BLaER1 (cell line): ENCODE results near the gene LRRTM4.

Source experiments
- H3K27ac ChIP-seq: shearing (Covaris generic); formaldehyde crosslinking; 2 replicates; pipeline ENCODE4 v1.8.1; 2022
- H3K27me3 ChIP-seq: shearing (Covaris generic); formaldehyde crosslinking; 2 replicates; pipeline ENCODE4 v1.8.1; 2022
- H3K36me3 ChIP-seq: shearing (Covaris generic); formaldehyde crosslinking; 2 replicates; pipeline ENCODE4 v1.8.1; 2022
- H3K4me1 ChIP-seq: shearing (Covaris generic); formaldehyde crosslinking; 2 replicates; pipeline ENCODE4 v1.8.1; 2022
- H3K4me2 ChIP-seq: shearing (Covaris generic); formaldehyde crosslinking; 2 replicates; pipeline ENCODE4 v1.8.1; 2022
- H3K4me3 ChIP-seq: shearing (Covaris generic); formaldehyde crosslinking; 2 replicates; pipeline ENCODE4 v1.8.1; 2022
- H3K9ac ChIP-seq: shearing (Covaris generic); formaldehyde crosslinking; 2 replicates; pipeline ENCODE4 v1.8.1; 2022
- H3K9me3 ChIP-seq: shearing (Covaris generic); formaldehyde crosslinking; 2 replicates; pipeline ENCODE4 v1.8.1; 2022
- H4K20me1 ChIP-seq: shearing (Covaris generic); formaldehyde crosslinking; 2 replicates; pipeline ENCODE4 v1.8.1; 2022
- Cebpa-rat ChIP-seq: shearing (Covaris generic); IDR thresholded peaks from 2 replicates; pipeline ENCODE4 v1.8.1; 2022

Gene LRRTM4

DNA sequence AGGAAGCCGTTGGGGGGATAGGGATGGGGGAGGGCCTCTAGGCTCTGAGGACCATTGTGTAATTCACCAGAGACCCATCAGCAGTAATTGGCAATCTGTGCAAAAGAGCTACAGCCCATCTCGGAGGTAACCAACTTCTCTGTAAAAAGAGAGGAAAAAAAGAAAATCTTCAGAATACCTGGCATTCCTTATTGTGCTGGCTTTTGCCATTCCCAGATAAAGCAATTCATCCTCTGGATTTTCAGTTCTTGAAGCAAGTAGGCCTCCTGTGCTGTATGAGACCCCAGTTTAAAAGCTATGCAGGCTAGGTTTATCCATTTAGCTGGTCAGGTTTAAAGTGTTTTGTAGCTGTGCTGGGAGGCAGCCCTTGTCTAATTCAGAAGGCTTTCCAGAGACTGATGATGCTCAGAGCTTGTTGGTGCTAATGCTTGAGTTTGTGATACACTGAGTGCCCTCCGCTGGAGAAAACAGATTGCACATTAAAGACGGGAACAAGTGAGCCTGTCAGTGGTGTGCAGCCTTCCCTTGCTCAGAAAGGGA lies at the start of gene LRRTM4:
LRRTM4 (minus strand) TSS at position 446 of the 540 bp plus-strand sequence.
- Histone ChIP-seq H3K4me2 (no peak within 1 kb of the TSS), H4K20me1 (no peaks in the 10 kb centered on the region), H3K4me3 (no peak within 1 kb of the TSS), H3K9ac (no peak within 1 kb of the TSS), H3K4me1 (no peaks in the 10 kb centered on the region), H3K9me3 (no peaks in the 10 kb centered on the region), H3K27me3 (no peaks in the 10 kb centered on the region), H3K36me3 (no peaks in the 10 kb centered on the region), H3K27ac (no peak within 1 kb of the TSS)
- TF ChIP-seq Cebpa-rat: no peak

DNA sequence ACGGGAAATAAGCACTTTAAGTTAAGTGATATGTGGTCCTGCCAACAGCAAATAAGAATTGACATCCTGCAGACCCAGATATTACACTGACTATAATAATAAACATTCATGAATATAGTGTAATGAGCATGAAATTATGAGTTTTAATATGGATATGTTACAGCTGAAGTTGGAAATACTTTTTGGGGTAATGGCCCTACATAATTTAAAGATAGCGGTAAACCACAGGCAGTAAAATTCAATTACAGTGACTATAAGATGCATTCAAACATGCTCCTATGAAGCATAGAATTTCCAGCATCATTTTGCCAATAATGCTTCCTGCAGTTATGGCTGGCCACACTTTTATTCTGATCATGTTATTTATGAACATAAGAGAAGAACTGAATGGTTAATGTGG lies 49.4 kb upstream of the LRRTM4 start:
- no peaks in the 10 kb centered on the region for H4K20me1 ChIP-seq
- no peak overlapping the region for H3K4me2 ChIP-seq
- no peak overlapping the region for H3K9ac ChIP-seq
- H3K27me3 ChIP-seq: no peaks in the 10 kb centered on the region
- TF ChIP-seq Cebpa-rat: no peak
- H3K36me3 ChIP-seq: no peaks in the 10 kb centered on the region
- no peaks in the 10 kb centered on the region for H3K9me3 ChIP-seq
- no peaks in the 10 kb centered on the region for H3K4me1 ChIP-seq
- no peak overlapping the region for H3K27ac ChIP-seq
- no peak overlapping the region for H3K4me3 ChIP-seq

DNA sequence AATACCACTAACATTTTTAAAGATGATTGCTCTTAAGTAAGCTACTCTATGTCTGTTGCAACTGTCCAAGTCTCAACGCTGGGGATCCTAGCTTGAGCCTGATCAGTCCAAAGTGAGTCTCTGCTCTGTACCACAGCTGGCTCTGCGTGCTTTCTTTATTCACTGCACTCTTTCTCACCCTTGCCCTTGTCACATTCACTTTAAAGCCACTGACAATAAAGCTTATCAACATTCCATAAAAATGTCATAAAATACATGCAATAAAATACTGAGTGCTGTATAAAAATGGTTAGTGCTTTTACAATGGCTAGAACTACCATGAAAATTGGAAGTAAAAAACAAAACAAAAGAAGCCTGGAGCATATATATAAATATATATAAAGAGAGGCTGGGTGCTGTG lies 45.5 kb upstream of the LRRTM4 start:
- Histone ChIP-seq H3K4me1 (no peaks in the 10 kb centered on the region), H3K9me3 (no peaks in the 10 kb centered on the region), H3K4me2 (no peak overlapping the region), H3K36me3 (no peaks in the 10 kb centered on the region), H3K27ac (no peak overlapping the region), H3K9ac (no peak overlapping the region), H4K20me1 (no peaks in the 10 kb centered on the region), H3K4me3 (no peak overlapping the region), H3K27me3 (no peaks in the 10 kb centered on the region)
- no peak for TF ChIP-seq Cebpa-rat

DNA sequence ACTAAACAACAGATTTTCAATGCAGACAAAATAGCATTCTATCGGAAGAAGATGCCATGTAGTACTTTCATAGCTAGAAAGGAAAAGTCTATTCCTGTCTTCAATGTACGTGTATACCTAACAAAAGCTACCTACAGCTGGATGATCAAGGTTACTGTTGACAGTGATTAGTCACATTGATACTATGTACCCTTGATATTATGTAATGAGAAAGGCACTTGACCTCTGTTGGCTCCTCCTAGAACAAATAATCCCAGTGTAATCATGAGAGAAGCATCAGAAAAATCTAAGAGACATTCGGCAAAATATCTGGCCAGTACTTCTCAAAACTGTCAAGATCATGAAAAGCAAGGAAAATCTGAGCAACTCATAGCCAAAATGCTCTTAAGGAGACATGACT lies 44.4 kb upstream of the LRRTM4 start:
- H4K20me1 ChIP-seq: no peaks in the 10 kb centered on the region
- no peaks in the 10 kb centered on the region for H3K4me1 ChIP-seq
- H3K27ac ChIP-seq: no peak overlapping the region
- no peaks in the 10 kb centered on the region for H3K9me3 ChIP-seq
- no peak overlapping the region for H3K4me3 ChIP-seq
- no peaks in the 10 kb centered on the region for H3K36me3 ChIP-seq
- no peak for TF ChIP-seq Cebpa-rat
- H3K4me2 ChIP-seq: no peak overlapping the region
- H3K27me3 ChIP-seq: no peaks in the 10 kb centered on the region
- no peak overlapping the region for H3K9ac ChIP-seq

DNA sequence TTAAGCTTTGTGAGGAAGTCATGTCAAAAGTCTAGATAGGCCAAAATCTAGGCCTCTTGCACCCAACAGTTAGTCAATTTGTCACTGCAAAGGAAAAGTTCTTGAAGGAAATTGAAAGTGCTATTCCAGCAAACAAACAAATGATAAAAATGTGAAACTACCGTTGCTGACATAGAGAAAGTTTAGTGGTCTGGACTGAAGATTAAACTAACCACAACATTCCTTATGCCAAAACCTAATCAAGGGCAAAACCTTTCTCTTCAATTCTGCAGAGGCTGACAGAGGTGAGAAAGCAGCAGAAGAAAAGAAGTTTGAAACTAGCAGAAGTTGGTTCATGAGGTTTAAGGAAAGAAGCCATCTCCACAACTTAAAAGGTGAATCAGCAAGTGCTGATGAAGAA lies 44.0 kb upstream of the LRRTM4 start:
- no peaks in the 10 kb centered on the region for H3K4me1 ChIP-seq
- no peak overlapping the region for H3K4me2 ChIP-seq
- H3K9me3 ChIP-seq: no peaks in the 10 kb centered on the region
- no peak for TF ChIP-seq Cebpa-rat
- no peaks in the 10 kb centered on the region for H4K20me1 ChIP-seq
- H3K4me3 ChIP-seq: no peak overlapping the region
- H3K9ac ChIP-seq: no peak overlapping the region
- no peaks in the 10 kb centered on the region for H3K36me3 ChIP-seq
- H3K27me3 ChIP-seq: no peaks in the 10 kb centered on the region
- H3K27ac ChIP-seq: no peak overlapping the region

DNA sequence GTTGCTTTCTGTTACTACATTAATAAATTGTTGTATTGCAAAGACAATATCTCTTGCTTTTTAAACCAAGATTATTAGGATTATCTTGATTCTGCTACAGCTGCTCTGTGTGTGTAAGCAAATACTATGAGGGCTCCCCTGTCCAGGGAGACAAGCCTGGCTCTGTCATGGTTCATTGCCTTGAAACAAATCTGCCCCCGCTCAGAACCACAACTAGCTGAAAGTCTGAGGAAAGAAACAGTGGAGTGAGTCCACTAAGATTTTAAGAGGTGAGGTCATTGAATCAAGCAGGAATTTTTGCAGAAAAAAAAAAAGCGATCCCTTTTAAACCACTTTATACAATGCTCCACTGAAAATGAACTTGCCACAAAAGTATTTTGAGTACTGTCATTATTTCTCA lies 30.8 kb upstream of the LRRTM4 start:
- no peak overlapping the region for H3K4me2 ChIP-seq
- H4K20me1 ChIP-seq: no peaks in the 10 kb centered on the region
- TF ChIP-seq Cebpa-rat: no peak
- no peaks in the 10 kb centered on the region for H3K27me3 ChIP-seq
- no peaks in the 10 kb centered on the region for H3K4me1 ChIP-seq
- no peak overlapping the region for H3K27ac ChIP-seq
- no peaks in the 10 kb centered on the region for H3K9me3 ChIP-seq
- H3K36me3 ChIP-seq: no peaks in the 10 kb centered on the region
- no peak overlapping the region for H3K4me3 ChIP-seq
- H3K9ac ChIP-seq: no peak overlapping the region

DNA sequence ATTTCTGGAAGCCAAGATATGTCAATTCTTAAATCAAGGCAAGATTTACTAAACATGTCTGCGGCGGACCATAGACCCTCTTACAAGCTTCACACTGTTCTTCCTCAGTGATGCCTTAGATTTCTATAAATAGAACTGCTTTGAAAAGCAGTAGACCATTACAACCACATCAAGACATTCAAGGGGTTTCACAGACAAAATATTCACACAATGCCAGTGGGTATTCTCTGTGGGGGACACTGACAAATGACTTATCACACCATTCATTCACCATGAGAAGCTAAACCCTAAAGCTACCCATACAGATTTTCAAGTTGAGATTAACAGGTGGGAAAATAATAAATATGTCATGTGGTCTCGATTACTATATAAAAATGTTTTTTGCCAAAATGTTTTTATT lies 15.9 kb upstream of the LRRTM4 start:
- Histone ChIP-seq H3K27ac (no peak overlapping the region), H3K4me2 (peak overlapping the region; percentile 46), H3K9ac (no peak overlapping the region), H3K27me3 (no peaks in the 10 kb centered on the region), H3K4me1 (peaks cover 12% of the 10 kb centered on the region), H3K4me3 (no peak overlapping the region), H3K36me3 (no peaks in the 10 kb centered on the region), H4K20me1 (no peaks in the 10 kb centered on the region), H3K9me3 (peaks cover 14% of the 10 kb centered on the region; the same call in 1 of the 2 replicates)
- TF ChIP-seq Cebpa-rat: no peak

DNA sequence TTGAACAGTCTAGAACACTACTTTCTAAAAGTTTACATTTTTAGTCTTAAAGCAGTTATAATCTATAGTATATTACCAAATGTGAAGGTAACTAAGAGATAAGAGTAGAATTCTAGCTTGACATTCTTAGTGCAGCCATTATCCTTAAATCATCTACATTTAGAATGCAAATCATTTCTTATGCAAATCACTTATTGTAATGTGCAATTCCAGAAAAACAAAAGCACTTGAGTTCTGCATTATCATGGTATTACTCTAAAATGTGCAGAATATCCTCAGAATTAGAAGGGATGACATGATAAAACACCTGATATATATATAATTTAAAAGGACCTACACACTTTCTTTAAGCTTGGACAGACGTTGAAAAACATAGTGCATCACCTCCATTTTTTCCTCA lies 712 bp upstream of the LRRTM4 start:
- no peaks in the 10 kb centered on the region for H3K36me3 ChIP-seq
- no peak for TF ChIP-seq Cebpa-rat
- H3K4me1 ChIP-seq: no peaks in the 10 kb centered on the region
- no peak overlapping the region for H3K9ac ChIP-seq
- H3K4me2 ChIP-seq: no peak overlapping the region
- H3K4me3 ChIP-seq: no peak overlapping the region
- H3K9me3 ChIP-seq: no peaks in the 10 kb centered on the region
- no peaks in the 10 kb centered on the region for H4K20me1 ChIP-seq
- H3K27ac ChIP-seq: no peak overlapping the region
- no peaks in the 10 kb centered on the region for H3K27me3 ChIP-seq

DNA sequence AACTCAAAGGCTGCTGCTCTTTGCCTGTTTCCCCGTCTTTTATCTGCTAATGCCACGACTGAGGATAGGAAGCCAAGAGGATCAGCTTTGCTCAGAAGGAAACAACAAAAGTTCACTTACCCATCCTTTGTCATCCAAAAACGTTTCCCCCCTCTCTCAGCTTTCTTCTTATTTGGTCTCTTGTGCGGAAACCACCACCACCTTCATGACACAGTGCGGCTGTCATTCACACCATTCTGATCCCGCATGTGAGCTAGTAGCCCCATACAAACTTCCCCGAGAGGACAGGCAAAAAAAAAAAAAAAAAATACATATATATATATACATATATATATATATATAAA lies 656 bp downstream of the LRRTM4 start:
- Histone ChIP-seq H3K4me2 (no peak overlapping the region), H3K4me3 (no peak overlapping the region), H3K9me3 (no peaks in the 10 kb centered on the region), H3K9ac (no peak overlapping the region), H3K27ac (no peak overlapping the region), H3K36me3 (no peaks in the 10 kb centered on the region), H3K27me3 (no peaks in the 10 kb centered on the region), H4K20me1 (no peaks in the 10 kb centered on the region), H3K4me1 (no peaks in the 10 kb centered on the region)
- TF ChIP-seq Cebpa-rat: no peak

DNA sequence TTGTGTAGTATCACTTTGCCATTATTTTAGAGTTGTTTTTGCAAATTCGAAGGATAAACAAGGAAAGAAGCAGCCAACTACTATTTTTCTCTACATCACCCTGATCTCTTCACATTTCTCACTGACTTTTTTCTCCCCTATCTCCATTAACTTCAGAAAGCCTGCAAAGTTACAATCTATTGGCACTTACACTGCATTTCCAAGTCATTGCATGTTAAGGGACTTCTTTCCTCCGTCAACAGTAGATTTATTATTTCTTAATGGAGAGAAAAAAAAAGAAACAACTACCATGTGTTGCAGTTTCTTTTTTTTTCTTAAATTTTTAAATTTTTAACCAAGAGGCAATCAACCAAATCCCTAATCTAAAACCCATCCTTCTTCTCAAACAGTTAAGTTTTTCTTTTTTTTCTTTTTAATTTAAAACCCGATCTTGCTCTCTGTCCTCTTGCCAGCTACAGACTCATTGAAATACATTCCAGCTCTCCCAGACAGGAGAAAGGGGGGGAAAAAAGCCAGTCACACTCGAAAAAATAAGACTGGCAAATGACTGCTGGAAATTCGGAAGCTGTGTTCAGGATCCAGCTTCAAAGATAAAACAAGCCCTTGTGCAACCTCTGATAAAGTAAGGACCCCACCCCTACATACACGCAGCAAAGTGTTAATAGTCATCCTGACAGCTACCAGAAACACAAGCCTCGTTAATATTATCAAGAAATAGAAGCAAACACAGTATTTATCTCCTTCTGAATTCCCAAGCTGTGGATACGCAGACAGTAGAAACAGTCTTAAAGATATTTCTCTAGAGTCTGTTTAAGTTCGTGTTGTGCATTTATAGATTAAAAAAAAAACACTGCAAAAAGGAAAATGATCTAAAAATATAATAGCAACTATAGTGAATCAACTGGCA lies 1.3 kb downstream of the LRRTM4 start:
- Histone ChIP-seq H3K27me3 (no peaks in the 10 kb centered on the region), H3K4me2 (no peak overlapping the region), H3K9ac (no peak overlapping the region), H4K20me1 (no peaks in the 10 kb centered on the region), H3K4me3 (no peak overlapping the region), H3K36me3 (no peaks in the 10 kb centered on the region), H3K27ac (no peak overlapping the region), H3K4me1 (no peaks in the 10 kb centered on the region), H3K9me3 (no peaks in the 10 kb centered on the region)
- no peak for TF ChIP-seq Cebpa-rat
